GM23248 (cell line): ENCODE measurements around the gene CFAP90.

ENCODE experiments used
- EZH2 ChIP-seq: fragments of 200-600 bp; sonication (generic); IDR thresholded peaks from 2 replicates; pipeline ENCODE4 v1.6.1; 2018; ENCODE audit warnings: antibody characterized with exemption, mild to moderate bottlenecking; ENCODE audit not compliant: insufficient read depth, poor library complexity, severe bottlenecking
- EZH2phosphoT487 ChIP-seq: fragments of 200-600 bp; sonication (generic); IDR thresholded peaks from 2 replicates; pipeline ENCODE4 v1.6.1; 2018; ENCODE audit warnings: antibody characterized with exemption, moderate library complexity, mild to moderate bottlenecking, low read depth; ENCODE audit not compliant: insufficient read depth

- TF ChIP-seq EZH2phosphoT487 (no peak), EZH2 (no peak)
Observed at GRCh38 chr5:7886849-7887475, 36.0 kb upstream of the CFAP90 start.
